GM21526 (cell line): Measurements from ENCODE around the gene MRAS.

Source experiments
- ATAC-seq: cut with Tn5 transposase; IDR thresholded peaks from one replicate; pipeline ENCODE4 v1.9.1; 2021; ENCODE audit warnings: moderate library complexity; ENCODE audit not compliant: unreplicated experiment, low FRiP score

MRAS gene

DNA sequence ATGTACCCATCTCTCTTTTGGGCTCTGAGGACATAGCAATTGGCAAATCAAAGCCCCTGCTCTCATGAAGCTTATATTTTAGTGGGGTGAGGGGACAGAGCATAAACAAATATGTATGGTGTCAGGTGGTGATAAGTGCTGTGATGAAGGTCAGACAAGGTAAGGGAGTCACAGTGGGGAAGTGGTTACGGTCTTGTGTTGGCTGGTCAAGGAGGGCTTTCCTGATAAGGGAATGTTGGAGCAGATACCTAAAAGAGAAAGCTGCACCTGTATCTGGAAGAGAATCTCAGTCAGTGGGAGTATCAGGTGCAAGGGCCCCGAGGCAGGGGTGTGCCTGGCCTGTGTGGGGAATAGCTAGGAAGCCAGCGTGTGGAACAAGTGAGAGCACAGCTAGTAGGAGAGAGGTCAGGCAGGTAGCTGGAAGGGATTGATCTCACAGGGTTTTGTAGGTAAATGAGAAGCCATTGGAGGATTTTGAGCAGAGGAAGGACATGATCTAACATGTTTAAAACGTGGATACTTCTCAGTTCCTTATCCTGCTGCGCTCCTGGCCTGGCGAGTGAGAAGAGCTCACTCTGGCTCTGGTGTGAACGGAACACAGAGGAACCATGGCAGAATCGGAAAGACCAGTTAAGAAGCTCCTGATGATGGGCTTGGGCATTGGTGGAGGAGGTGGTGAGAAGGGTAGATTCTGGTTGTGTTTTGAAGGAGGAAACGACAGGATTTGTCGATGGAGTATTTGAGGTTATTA lies 35.5 kb downstream of the MRAS start:
- no peak for ATAC-seq

DNA sequence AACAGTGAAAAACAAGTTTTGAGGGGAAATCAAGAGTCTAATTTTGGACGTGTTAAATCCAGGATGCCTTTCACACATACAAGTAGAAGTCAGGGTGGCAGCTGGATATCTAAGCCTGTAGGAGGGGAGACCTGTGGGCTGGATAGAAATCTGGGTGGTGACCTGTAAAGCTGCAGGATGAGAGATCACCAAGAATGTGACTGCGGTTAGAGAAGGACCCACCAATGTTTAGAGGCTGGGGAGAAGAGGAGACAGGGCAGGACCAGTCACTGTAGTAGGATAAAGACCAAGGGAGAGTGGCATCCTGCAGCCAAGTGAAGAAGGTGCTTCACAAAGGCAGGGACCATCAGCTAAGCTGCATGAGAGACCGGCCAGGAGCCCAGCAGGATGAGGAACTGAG lies 36.2 kb downstream of the MRAS start:
- no peak for ATAC-seq

- ATAC-seq = no peak
These were observed 36.6 kb downstream of the MRAS start for GRCh38 chr3:138384976-138385375.

- ATAC-seq = no peak
These were observed 40.8 kb downstream of the MRAS start for GRCh38 chr3:138389144-138389601.

- ATAC-seq = no peak
These were observed 41.6 kb downstream of the MRAS start for GRCh38 chr3:138389841-138390581.

DNA sequence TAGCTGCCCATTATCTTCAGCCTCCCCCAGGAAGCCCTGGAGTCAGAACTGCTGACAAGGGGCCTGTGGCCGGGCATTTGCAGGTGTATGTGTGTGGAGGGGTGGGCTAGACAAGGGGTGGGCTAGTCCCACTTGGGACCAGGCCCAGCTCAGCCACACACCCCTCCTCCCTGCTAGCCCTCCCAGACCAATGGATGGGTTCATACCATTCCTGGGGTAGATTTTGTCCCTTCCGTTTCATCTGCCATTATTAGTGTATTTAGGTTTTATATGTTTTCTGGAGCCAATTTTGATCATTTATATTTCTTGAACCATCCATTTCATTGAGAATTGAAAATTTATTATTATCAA lies 42.2 kb downstream of the MRAS start:
- no peak for ATAC-seq

GRCh38 chr3:138394156-138394555 lies 45.8 kb downstream of the MRAS start:
- no peak for ATAC-seq

GRCh38 chr3:138394686-138395085 lies 46.3 kb downstream of the MRAS start:
- ATAC-seq = no peak

- ATAC-seq = no peak
These were observed 47.7 kb downstream of the MRAS start for GRCh38 chr3:138395865-138396751.

DNA sequence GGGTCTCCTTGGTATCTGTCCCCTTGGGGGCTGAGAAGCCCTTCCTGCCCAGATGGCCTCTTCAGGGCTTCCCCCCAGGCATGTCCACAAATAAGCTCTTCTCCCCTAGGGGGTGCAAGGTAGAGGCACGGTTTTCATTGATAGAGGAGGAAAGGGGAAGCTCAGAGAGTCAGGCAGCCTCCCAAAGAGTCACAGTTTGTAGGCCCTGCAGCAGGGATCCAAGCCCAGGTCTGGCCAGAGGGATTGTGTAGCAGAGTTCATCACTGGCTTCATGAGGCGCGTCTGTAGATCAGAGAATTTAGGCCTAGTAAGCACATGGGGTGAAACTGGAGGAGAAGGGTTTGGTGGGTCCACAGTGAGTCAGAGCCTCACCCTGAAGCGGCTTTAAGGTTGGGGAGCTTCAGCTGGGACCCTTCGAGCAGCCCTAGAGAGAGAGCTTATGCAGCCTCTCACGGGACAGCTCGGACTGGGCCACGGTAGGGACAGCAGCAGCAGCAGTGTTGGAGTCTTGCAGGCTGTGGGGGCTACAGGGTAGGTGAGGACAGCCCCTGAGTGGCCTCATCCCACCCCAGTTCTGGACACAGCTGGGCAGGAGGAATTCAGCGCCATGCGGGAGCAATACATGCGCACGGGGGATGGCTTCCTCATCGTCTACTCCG lies 48.5 kb downstream of the MRAS start:
- ATAC-seq = no peak

GRCh38 chr3:138397983-138398382 lies 49.6 kb downstream of the MRAS start:
- no peak for ATAC-seq

- no peak for ATAC-seq
These were observed 50.6 kb downstream of the MRAS start for GRCh38 chr3:138398791-138399575.

- ATAC-seq = no peak
These were observed 51.4 kb downstream of the MRAS start for GRCh38 chr3:138399766-138400165.

- ATAC-seq = no peak
These were observed 52.3 kb downstream of the MRAS start for GRCh38 chr3:138400651-138401070.

DNA sequence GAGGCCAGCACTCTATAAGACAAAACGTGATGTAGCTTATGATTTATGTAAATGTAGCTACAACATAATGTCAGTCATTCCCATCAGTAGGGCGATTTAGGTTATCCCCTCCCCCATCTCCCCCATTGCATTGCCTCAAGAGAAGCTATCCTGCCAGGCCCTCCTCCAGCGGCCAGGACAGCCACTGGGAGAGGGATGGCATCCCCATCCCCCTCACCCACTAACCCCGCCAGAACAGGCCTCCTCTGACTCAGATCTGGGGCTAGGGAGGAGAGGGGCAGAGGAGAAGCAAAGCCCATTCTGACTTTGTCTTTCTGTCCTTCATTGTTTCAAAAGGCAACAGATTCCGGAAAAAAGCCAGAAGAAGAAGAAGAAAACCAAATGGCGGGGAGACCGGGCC lies 53.5 kb downstream of the MRAS start:
- no peak for ATAC-seq

GRCh38 chr3:138404121-138404520 lies 55.7 kb downstream of the MRAS start:
- no peak for ATAC-seq

GRCh38 chr3:138405001-138405400 lies 56.6 kb downstream of the MRAS start:
- no peak for ATAC-seq

DNA sequence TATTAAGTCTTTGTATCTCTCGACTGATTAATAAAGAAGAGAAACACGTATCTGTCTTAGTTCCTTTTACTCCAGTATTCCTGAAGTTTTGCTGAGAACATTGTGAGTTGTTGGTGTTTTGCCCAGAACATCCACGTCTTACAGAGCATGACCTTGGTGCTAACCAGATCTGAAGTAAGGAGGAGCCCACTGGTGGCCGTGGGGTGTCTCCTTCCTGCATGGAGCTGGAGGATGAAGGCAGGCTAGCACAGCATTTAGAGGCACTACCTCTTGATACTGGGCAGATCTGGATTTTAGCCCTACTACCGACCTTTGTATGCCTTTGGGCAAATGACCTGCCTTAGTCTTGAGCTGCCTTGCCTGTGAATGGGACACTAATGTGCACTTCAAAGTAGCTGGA lies 57.1 kb downstream of the MRAS start:
- ATAC-seq = no peak

- no peak for ATAC-seq
These were observed 58.2 kb downstream of the MRAS start for GRCh38 chr3:138406606-138407005.
